Middle frontal gyrus (tissue), 1 donor: Measurements from ENCODE around the gene APOD.

Experiments
- DNase-seq: peaks from one replicate; pipeline ENCODE4 v3.0.0-alpha.2; 2015; ENCODE audit warnings: low spot score; ENCODE audit errors: extremely low spot score

APOD gene

DNA sequence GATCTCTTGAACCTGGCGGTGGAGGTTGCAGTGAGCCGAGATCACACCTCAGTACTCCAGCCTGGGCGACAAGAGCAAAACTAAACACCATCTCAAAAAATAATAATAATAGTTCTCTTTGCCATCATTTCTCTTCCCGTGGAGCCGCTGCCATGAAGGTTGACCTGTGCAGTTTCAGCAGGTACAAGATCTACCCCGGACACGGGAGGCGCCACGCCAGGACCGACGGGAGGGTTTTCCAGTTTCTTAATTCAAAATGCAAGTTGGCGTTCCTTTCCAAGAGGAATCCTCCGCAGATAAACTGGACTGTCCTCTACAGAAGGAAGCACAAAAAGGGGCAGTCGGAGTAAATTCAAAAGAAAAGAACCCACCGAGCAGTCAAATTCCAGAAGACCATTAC, 29.3 kb downstream of the APOD start:
- no peak for DNase-seq

DNA sequence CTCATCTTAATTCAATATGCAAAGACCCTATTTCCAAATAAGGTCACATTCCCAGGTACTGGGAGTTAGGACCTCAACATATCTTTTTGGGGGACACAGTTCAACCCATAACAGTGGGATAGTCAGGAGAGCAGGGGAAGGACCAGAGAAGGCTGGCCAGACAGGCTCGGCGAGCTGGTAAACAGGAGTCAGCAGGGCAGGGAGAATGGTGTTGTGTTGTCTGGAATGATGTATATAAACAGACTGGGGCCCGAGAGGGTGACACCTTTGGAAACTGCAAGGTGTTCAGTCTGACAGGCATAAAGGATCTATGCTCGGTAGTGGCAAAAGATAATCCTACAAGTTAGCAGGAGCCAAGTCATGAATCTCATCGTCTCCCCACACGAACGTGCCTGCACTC, 30.5 kb downstream of the APOD start:
- DNase-seq: no peak

GRCh38 chr3:195551381-195551978, 32.3 kb downstream of the APOD start:
- no peak for DNase-seq

DNA sequence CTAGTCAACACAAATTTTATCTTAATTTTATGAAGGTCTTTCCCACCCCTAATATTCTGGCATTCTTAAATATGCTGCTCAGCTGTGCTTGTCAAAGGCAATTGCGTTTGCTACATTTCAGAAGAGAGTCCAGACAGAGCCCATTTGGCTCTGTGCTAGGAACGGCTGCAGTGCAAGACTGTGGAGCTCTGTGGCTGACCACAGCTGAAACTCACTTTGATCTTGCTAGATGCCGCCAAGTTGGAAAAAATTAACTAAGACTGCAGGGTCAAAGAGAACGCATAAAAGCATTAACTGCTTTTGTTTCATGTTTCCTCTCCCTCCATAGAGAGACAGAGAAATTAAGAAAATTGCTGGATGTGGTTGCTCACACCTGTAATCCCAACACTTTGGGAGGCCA, 33.0 kb downstream of the APOD start:
- DNase-seq: no peak

DNA sequence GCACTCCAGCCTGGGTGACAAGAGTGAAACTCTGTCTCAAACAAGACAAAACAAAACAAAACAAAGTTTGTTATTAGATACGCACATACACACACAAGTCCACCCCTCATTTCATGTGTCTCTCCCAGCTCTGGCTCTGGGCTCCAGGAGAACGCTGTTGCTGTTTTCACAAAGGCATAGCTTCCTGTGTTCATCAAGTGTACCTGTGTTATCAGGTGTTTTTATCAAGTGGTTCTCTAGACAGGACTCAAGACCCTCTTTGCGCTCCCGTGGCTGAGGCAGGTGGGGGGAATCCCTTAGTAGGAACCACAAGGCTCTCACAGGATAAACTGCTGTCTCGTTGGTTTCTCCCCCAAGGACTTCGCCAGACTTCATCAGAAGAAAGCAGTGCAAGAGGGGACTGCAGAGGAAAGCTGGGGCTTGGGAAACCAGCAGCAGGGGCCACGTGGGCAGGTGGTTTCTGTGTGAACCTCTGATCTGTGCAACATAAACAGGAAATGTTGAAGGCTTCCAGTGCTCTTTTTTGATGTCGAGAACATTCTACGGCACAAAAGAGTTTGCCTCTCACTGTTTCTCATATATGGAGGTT, 33.7 kb downstream of the APOD start:
- DNase-seq: no peak

DNA sequence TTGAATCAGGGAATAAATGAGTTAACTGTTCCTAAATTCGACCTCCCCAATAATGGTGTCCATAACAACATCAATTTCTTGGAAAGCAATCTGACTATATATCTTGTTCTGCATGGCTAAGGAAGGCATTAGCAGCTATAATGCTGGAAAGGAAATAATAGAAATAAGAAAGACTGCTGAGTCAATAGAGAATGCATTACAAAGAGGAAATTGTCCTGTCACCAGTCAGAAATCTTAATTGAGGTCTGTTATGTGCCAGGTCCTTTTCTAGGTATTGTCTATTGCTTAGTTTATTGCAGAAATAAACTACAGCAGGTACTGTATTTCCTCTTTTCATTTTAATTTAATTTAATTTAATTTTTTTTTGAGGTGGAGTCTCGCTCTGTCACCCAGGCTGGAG, 34.8 kb downstream of the APOD start:
- DNase-seq: no peak

DNA sequence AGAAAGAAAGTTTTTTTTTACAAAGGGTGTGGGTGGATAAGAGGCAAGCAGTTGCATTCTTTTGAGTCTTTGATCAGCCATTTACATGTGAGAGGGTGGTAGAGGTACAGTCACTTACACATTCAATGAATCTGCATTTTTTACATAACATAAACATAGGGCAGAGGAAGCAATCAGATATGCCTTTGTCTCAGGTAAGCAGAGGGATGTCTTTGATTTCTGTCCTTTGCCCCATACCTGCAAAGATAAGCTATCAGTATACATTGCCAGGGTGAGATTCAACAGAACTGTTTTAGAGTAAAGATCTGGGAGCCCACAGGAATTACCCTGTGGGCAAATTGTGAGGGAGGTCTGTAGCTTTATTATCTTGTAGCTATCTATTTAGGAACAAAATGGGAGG, 35.2 kb downstream of the APOD start:
- DNase-seq: no peak

DNA sequence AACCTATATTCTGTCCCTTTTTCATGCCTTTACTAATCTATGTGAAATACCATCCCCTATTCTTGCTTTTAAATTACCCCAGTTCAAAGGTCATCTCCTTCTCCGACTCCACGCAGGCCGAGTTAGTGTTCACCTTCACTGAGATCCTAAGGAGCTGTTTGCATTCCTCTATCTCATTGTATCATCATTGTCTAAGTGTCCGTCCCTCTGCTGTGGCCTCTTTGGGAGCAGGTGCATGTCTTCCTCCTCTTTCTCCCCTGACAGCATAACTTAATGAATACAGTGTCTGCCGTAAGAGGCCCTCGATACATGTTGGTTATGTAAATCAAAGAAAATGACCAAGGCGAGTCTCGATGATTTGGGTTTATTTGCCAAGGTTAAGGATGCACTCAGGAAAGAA, 35.7 kb downstream of the APOD start:
- no peak for DNase-seq

GRCh38 chr3:195546130-195546560, 37.6 kb downstream of the APOD start:
- DNase-seq: no peak

- DNase-seq: no peak
Observed at GRCh38 chr3:195544634-195545033, 39.1 kb downstream of the APOD start.

DNA sequence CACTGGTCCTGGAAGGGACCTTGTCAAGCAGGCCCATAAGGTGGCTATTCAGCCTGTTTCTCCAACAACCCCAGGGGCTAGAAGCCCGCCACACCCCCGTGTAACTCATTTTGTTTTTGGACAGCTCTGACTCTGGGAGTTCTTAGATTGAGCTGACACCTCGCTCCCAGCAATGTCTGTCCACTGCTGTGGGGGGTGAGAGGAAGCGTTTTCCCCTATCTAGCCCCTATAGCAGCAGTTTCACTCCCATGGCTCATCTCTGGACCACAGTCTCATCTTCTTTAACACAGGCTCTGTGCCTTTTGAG, 39.6 kb downstream of the APOD start:
- no peak for DNase-seq

- DNase-seq: no peak
Observed at GRCh38 chr3:195543500-195544229, 40.1 kb downstream of the APOD start.

DNA sequence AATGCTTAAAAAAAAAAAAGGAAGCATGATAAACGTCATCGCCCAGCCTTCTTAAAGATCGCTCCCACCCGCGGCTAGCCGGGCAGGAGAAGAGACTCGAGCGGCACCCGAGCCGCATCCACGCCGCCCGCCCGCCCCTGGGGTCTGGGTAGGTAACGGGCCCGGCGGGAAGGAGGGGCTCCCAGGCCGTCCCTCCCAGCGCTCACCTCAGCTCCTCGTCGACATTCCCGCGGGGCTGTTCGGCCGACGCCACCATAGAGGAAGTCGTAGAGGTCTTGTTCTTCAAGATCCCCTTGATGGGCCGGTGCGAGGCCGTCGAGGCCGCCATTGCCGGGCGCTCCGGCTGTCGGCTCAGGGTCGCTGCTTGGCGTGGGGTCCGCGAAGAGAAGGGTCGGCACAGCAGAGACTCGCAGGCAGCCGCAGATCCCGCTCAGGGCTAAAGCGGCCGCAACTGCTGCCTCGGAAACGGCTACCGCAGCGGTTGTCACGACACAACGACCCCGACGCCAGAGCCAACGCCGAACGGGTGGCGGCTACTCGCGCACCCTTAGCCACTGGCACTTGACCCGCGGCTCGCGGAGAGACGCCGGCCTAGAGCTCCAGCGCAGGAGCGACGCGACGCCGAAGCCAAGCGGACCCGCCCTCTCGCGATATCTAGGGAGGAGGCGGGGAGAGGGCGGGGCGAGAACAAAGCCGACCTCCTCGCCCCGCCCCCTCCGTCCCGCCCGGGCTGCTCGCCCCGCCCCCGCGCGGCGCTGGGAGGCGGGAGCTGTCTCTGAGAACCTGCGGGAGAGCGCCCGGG, 40.8 kb downstream of the APOD start, which contains the start of gene PPP1R2:
PPP1R2 (minus strand) TSS at position 628 of the 802 bp plus-strand sequence; CDS start at position 328, 300 bp downstream.
- DNase-seq: peak; percentile 83

DNA sequence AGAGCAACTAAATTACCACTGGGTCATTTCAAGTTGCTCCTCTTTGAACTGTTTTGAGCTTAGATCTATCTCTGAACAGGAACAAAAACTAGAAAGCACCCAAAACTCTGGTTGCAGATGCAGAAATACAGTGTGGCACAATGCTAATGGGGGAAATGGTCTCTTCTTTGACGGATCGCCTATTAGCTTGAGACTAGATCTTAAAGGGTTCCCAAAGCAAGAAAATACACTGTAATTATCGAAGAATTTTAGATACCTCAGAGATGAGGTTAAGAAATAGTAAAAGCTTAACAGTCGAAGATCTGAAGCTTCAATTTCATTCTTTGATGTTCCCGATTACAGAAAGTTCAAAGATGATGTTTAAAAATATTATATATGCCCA, 41.4 kb downstream of the APOD start:
- DNase-seq: no peak

DNA sequence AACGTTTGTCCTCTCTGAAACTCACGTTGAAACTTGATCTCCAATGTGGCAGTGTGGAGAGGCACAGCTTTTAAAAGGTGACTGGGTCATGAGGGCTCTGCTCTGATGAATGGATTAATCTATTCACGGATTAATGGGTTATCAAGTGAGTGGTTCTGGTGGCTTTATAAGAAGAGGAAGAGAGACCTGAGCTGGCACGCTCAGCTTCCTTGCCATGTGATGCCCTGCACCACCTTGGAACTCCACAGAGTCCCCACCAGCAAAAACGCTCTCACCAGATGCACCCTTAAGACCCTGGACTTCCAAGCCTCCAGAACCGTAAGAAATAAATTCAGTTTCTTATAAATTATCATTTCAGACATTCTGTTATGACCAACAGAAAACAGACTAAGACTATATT, 43.2 kb downstream of the APOD start:
- no peak for DNase-seq

DNA sequence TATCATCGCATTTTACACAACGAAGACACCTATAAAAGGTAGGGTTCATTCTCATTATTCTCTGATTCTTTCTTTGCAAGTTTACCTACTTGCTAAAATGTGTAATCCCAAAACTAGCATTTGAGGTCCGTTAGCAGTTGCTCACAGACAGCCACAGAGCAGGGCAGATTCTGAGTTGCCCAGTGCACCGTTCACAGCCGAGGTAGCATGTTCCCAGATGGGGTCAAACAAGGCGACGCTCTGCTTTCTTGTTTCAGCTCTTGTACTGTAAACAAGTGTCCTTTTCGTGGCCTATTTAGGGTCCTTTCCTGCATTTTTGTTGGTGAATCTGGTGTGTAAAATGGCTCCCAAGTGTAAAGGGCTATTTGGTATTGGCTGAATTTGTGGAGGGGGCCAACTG, 43.7 kb downstream of the APOD start:
- DNase-seq: no peak

GRCh38 chr3:195539479-195539878, 44.3 kb downstream of the APOD start:
- no peak for DNase-seq

DNA sequence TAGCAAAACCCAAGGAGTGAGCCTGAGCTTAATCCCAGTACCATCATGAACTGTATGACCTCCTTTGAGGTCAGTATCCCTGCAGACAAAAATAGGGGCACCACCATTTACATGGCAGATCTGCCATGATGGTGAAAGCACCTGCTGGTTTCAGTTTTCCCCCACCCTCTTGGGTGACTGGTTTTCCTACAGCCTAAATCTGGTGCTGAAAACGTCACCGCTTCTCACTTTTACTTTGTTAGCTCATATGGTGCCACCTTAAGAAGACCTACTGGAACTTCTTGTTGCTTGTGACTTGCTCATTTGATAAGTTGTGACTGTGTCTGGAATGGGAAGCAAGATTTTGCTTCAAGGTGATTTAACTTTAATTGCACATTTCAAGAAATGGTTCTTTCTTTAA, 45.7 kb downstream of the APOD start:
- DNase-seq: no peak

GRCh38 chr3:195535293-195535692, 48.4 kb downstream of the APOD start:
- DNase-seq: no peak

GRCh38 chr3:195532834-195533233, 50.9 kb downstream of the APOD start:
- no peak for DNase-seq

DNA sequence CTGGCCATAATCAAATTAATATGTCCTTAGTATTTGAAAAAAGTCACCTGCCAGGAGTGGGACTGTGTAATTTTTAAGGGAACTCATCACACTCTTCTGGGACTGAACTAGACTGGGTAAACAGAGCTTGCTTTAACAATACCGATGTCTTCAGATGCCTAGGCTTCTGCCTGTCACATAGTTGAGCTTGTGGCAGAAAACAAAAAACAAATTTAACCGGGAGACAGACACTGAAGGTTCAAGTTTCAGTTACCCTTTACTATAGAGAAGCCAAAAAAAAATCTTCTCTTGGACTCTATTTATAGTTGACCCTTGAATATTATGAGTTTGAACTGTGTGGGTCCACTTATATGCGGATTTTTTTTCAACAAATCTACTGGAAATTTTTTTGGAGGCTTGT, 51.4 kb downstream of the APOD start:
- DNase-seq: no peak

GRCh38 chr3:195531683-195532082, 52.1 kb downstream of the APOD start:
- no peak for DNase-seq
